Naive thymus-derived CD4-positive, alpha-beta T cell (primary cell): ENCODE data around the gene CHRNA4. TPM values are rescaled to one million over a fixed set of nuclear protein-coding genes. Genes with fewer than 3 reads are reported as not detected.

Source experiments
- ATAC-seq: fragments of 150-1000 bp; cut with Tn5 transposase; 2 replicates; pipeline ENCODE4 v1.10.0; 2021; ENCODE audit warnings: mild to moderate bottlenecking, moderate library complexity
- CTCF ChIA-PET: fragments of 350-600 bp; sonication (Branson Sonifier 250); formaldehyde crosslinking; loops from one replicate; lab custom pipeline; 2021; ENCODE audit warnings: antibody characterized with exemption; lab: Charles Lee
- POLR2A ChIA-PET: fragments of 350-600 bp; sonication (Branson Sonifier 250); formaldehyde crosslinking; loops from one replicate; lab custom pipeline; 2021; ENCODE audit warnings: antibody characterized with exemption, inconsistent platforms; lab: Charles Lee
- DNase-seq, 9 donors: peaks; one replicate each; pipeline versions ENCODE4 v3.0.0 to v3.0.0-alpha.2; 2020 to 2022; ENCODE audit warnings: mixed read lengths in 1 of 9
- H3K27ac ChIP-seq: one replicate; pipeline ENCODE4 v1.7.0; 2013; ENCODE audit warnings: mild to moderate bottlenecking, low read depth, low read length, moderate library complexity
- H3K27me3 ChIP-seq, 2 donors: one replicate each; pipeline ENCODE4 v1.7.0; 2013; ENCODE audit warnings: low read length in 2 of 2, mild to moderate bottlenecking in 2 of 2, moderate library complexity in 2 of 2; ENCODE audit not compliant: control insufficient read depth in 2 of 2, insufficient read depth in 2 of 2
- H3K36me3 ChIP-seq, 3 experiments: 1 replicate in 2 of 3; 2 replicates in 1 of 3; pipeline ENCODE4 v1.7.0; 2013; ENCODE audit warnings: low read length in 3 of 3, mild to moderate bottlenecking in 3 of 3, moderate library complexity in 1 of 3; ENCODE audit not compliant: insufficient read depth in 3 of 3, control insufficient read depth in 2 of 3
- H3K4me1 ChIP-seq, 2 donors: one replicate each; pipeline ENCODE4 v1.7.0; 2013; ENCODE audit warnings: low read length in 2 of 2, mild to moderate bottlenecking in 2 of 2, moderate library complexity in 1 of 2; ENCODE audit not compliant: control insufficient read depth in 2 of 2, insufficient read depth in 2 of 2
- H3K4me3 ChIP-seq: 2 replicates; pipeline ENCODE4 v1.7.0; 2013; ENCODE audit warnings: mild to moderate bottlenecking, low read length
- H3K9me3 ChIP-seq, 3 experiments: 1 replicate in 2 of 3; 2 replicates in 1 of 3; pipeline ENCODE4 v1.7.0; 2013; ENCODE audit warnings: low read length in 3 of 3; ENCODE audit not compliant: control insufficient read depth in 2 of 3
- H3K27ac Mint-ChIP-seq, 9 donors: one replicate each; pipeline ENCODE4 v1.8.0; 2020 to 2022; ENCODE audit warnings: mixed read lengths in 9 of 9, mild to moderate bottlenecking in 8 of 9, moderate library complexity in 5 of 9, inconsistent platforms in 2 of 9
- H3K27me3 Mint-ChIP-seq, 5 donors: one replicate each; pipeline ENCODE4 v1.8.0; 2021 to 2022; ENCODE audit warnings: mixed read lengths in 5 of 5, mild to moderate bottlenecking in 1 of 5
- H3K36me3 Mint-ChIP-seq, 5 donors: one replicate each; pipeline ENCODE4 v1.8.0; 2020 to 2022; ENCODE audit warnings: mixed read lengths in 5 of 5, mild to moderate bottlenecking in 3 of 5, inconsistent platforms in 1 of 5
- H3K4me1 Mint-ChIP-seq, 7 donors: one replicate each; pipeline ENCODE4 v1.8.0; 2020 to 2022; ENCODE audit warnings: mixed read lengths in 7 of 7, mild to moderate bottlenecking in 3 of 7, inconsistent platforms in 1 of 7
- H3K4me3 Mint-ChIP-seq, 10 donors: one replicate each; pipeline ENCODE4 v1.8.0; 2020 to 2022; ENCODE audit warnings: mild to moderate bottlenecking in 10 of 10, mixed read lengths in 10 of 10, moderate library complexity in 6 of 10, inconsistent platforms in 2 of 10
- H3K9me3 Mint-ChIP-seq, 11 donors: one replicate each; pipeline ENCODE4 v1.8.0; 2020 to 2022; ENCODE audit warnings: mixed read lengths in 11 of 11, mild to moderate bottlenecking in 4 of 11, inconsistent platforms in 1 of 11, moderate library complexity in 1 of 11
- intact Hi-C, 2 donors: fragments of 100-400 bp; cut with micrococcal nuclease; formaldehyde crosslinking; loops; one replicate each; pipeline ENCODE4 v1.15.1; 2023
- polyA plus RNA-seq, 2 donors: library from polyadenylated mRNA; unstranded; fragments of 300-500 nt; fragmentation: Illumina TruSeq; gene quantifications; one replicate each; pipeline ENCODE4 v1.2.3, GENCODE V29; 2021
- total RNA-seq, 6 experiments: library from RNA in 5 of 6; stranded (reverse) in 5 of 6; gene quantifications; 1 replicate in 5 of 6; 2 replicates in 1 of 6; pipeline ENCODE4 v1.2.3 and lab custom pipeline; 2021 to 2026

Gene CHRNA4
- total and polyA plus RNA-seq, 7 experiments from 2014 or later: not detected

DNA sequence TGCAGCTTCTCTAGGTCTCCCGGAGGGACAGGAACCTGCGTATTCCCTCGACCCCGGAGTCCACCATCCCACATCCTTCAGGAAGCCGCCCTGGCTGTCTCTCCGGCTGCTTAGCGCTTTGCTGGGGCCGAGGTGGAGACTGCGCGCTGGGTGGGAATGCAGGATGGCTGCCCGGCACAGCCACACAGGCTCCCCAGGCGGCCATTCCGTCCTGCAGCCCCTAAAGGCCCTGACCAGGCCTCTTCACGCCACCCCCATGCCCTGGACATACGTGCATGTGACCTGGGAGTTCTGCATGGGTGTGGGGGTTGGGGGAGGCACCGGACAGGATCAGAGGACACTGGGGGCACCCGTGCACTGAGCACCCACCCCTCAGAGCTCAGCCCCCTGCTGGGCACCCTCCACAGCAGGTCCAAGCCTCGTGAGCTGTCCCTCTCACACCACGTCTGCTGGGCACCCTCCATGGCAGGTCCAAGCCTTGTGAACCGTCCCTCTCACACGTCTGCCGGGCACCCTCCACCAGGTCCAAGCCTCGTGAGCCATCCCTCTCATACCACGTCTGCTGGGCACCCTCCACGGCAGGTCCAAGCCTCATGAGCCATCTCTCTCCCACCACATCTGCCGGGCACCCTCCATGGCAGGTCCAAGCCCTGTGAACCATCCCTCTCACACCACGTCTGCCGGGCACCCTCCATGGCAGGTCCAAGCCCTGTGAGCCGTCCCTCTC is 40.4 kb upstream of the CHRNA4 start:
- CTCF ChIA-PET: no interaction called here
- H3K27ac ChIP-seq: no peak overlapping the region
- H3K9me3 ChIP-seq: no peaks in the 10 kb centered on the region
- H3K36me3 Mint-ChIP-seq: no peaks in the 10 kb centered on the region
- no peak overlapping the region for H3K4me3 ChIP-seq
- H3K4me1 Mint-ChIP-seq: peaks cover 0 to 3% (median 0%) of the 10 kb centered on the region in 7 donors
- DNase-seq (no peak), ATAC-seq (no peak)
- H3K27me3 ChIP-seq: no peaks in the 10 kb centered on the region
- intact Hi-C loops: no loop called here
- H3K9me3 Mint-ChIP-seq: no peaks in the 10 kb centered on the region
- POLR2A ChIA-PET: no interaction called here
- no peak overlapping the region for H3K27ac Mint-ChIP-seq
- no peaks in the 10 kb centered on the region for H3K4me1 ChIP-seq
- no peak overlapping the region for H3K4me3 Mint-ChIP-seq
- no peaks in the 10 kb centered on the region for H3K36me3 ChIP-seq
- H3K27me3 Mint-ChIP-seq: peaks cover 0 to 4% (median 0%) of the 10 kb centered on the region in 5 donors

DNA sequence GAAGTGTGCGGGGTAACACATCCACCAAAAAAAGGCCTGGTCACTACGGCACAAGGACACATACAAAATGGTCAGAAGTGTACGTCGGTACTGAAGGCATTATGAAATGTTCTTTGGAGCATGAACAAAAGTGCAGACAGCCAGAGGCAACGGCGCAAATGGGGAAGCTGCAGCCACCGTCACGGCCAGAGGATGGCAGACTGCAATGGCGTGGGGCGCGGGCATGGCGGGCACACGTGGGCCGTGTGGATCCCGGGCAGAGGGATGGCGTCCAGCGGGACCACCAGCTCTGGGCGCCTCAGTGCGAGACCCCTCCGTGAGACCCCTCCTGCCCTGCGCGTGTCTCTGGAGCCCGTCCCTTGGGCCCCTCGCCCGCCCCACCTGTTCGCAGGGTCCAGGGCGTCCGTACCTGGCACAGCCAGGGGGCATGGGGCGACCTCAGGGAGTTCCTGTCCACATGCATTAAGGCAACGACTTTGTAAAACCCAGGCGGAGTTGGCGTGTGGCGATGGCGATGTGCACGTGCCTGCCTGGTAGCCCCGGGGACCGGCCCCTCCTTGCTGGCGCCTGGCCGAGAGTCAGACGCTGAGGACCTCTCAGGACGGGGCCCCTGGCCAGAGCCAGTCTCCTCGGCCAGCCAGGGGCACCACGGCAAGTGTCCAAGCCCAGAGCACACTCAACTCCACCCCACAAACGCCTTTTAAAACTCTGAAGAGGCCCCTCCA is 39.5 kb upstream of the CHRNA4 start:
- ChIA-PET POLR2A (no interaction called here), CTCF (no interaction called here)
- Mint-ChIP-seq H3K4me3 (no peak overlapping the region), H3K9me3 (no peaks in the 10 kb centered on the region), H3K27ac (no peak overlapping the region), H3K4me1 (peaks cover 0 to 3% (median 0%) of the 10 kb centered on the region in 7 donors), H3K27me3 (peaks cover 0 to 4% (median 0%) of the 10 kb centered on the region in 5 donors), H3K36me3 (no peaks in the 10 kb centered on the region)
- H3K27ac ChIP-seq: no peak overlapping the region
- intact Hi-C loops: no loop called here
- H3K4me3 ChIP-seq: no peak overlapping the region
- no peaks in the 10 kb centered on the region for H3K4me1 ChIP-seq
- H3K9me3 ChIP-seq: no peaks in the 10 kb centered on the region
- no peak for DNase-seq
- H3K36me3 ChIP-seq: no peaks in the 10 kb centered on the region
- ATAC-seq: no peak
- H3K27me3 ChIP-seq: no peaks in the 10 kb centered on the region

DNA sequence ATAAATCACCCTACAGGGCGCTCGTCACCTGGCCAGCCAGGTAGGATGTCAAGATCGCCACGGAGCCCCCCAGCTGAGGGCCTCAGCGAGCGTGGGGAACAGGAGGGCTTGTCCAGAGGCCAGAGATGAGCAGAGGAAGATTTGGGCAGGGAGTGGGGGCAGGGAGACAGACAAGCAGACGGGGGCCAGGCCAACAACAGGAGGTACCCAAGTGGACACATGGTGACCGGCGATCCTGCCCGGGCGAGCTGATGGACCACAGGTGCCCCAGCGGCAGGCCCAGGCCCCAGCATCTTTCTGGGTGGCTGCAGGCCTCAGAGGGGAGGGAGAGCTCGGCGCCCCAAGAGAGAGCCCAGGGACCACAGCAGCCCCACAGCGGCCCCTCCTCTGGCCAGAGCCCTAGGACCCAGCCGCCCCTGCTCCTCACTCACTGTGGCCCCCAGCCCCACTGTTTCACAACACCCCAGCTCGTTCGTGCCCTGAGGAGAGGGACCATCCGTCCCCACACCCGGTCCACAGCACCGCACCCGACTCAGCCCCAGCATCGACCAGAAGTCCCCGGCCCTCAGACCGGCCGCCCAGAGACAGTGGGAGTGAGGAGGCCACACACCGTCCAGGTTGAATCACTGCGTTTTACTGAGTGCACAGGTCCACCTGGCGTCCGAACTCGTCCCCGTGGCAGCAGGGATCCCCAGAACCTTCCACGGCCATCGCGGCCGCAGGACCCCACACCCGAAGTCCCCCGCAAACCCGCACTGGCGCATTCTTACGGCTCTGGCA is 38.6 kb upstream of the CHRNA4 start:
- Mint-ChIP-seq H3K9me3 (no peaks in the 10 kb centered on the region), H3K4me3 (no peak overlapping the region), H3K36me3 (no peaks in the 10 kb centered on the region), H3K27ac (no peak overlapping the region), H3K4me1 (no peaks in the 10 kb centered on the region), H3K27me3 (peaks cover 0 to 8% (median 0%) of the 10 kb centered on the region in 5 donors)
- Histone ChIP-seq H3K4me1 (no peaks in the 10 kb centered on the region), H3K36me3 (no peaks in the 10 kb centered on the region), H3K4me3 (no peak overlapping the region), H3K9me3 (no peaks in the 10 kb centered on the region), H3K27me3 (no peaks in the 10 kb centered on the region), H3K27ac (no peak overlapping the region)
- ATAC-seq (no peak), DNase-seq (no peak)
- intact Hi-C loops: no loop called here
- CTCF ChIA-PET: no interaction called here
- POLR2A ChIA-PET: no interaction called here

DNA sequence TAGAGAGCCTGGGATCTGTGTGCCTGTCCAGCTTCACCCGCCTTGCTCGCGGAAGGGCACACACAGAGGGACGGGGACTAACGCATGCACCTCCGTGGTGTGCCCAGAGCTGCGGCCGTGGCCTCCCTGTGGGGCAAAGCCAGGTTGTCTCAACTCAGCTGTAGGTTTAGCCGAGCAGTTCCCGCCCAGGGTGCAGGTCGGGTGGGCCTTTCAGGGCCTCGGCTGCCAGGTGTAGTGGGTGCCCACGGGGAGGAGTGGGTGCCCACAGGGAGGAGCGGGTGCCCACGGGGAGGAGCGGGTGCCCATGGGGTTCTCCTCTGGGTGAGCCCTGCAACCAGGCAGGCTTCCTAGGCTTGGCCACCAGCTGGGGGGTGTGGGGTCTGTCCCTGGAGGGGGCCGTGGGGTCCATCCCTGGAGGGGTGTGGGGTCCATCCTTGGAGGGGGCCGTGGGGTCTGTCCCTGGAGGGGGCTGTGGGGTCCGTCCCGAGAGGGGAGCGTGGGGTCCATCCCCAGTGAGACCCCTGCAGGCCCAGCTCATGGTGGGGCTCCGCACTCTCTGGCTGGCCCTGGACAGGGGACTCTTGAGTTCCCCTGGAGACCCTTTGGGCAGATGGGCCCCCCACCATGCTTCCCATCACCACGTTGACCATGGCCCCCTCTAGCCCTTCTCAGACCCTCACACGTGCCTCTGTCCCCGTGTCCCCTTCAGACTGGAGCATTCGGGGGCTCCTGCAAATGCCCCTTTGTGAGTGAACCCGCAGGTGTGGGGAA is 37.8 kb upstream of the CHRNA4 start:
- ChIA-PET POLR2A (no interaction called here), CTCF (interaction anchor here (0.6 kb wide), 1 partner anchor 52 kb away, joined by 5 read pairs; no protein-coding TSS in a partner anchor)
- H3K27me3 Mint-ChIP-seq: peaks cover 0 to 17% (median 0%) of the 10 kb centered on the region in 5 donors
- Histone ChIP-seq H3K9me3 (no peaks in the 10 kb centered on the region), H3K27ac (no peak overlapping the region), H3K4me1 (no peaks in the 10 kb centered on the region), H3K4me3 (no peak overlapping the region), H3K27me3 (no peaks in the 10 kb centered on the region), H3K36me3 (no peaks in the 10 kb centered on the region)
- no peaks in the 10 kb centered on the region for H3K4me1 Mint-ChIP-seq
- H3K36me3 Mint-ChIP-seq: no peaks in the 10 kb centered on the region
- DNase-seq: no peak
- no peak overlapping the region for H3K27ac Mint-ChIP-seq
- intact Hi-C loops: no loop called here
- no peaks in the 10 kb centered on the region for H3K9me3 Mint-ChIP-seq
- H3K4me3 Mint-ChIP-seq: no peak overlapping the region
- no peak for ATAC-seq

DNA sequence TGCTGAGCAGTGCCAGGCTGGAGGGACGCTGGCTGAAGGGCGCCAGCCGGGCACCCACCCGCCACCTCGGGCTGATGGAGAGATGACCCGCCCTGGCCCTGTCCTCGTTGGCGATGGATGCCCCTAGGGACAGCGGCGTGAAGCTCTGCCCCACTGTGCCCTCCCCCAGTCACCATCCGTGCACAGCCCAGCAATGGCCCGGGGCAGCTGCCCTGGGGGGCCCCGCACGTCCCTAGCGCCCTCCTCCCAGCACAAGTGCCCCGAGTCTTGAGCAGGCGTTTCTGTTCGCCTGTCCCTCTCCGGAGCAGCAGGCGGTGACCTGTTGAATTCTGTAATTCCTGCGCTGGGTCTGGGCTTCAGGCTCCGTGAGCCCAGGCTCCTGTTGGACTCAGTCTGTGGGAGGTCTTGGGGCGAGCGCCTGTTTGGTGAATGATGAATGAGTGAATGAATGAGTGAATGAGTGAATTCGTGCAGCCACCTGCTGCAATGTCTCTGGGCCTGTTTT is 36.8 kb upstream of the CHRNA4 start:
- intact Hi-C loops: no loop called here
- no peaks in the 10 kb centered on the region for H3K36me3 ChIP-seq
- no peaks in the 10 kb centered on the region for H3K4me1 ChIP-seq
- H3K27ac ChIP-seq: no peak overlapping the region
- Mint-ChIP-seq H3K36me3 (no peaks in the 10 kb centered on the region), H3K4me1 (no peaks in the 10 kb centered on the region), H3K27me3 (peaks cover 0 to 22% (median 0%) of the 10 kb centered on the region in 5 donors), H3K27ac (no peak overlapping the region), H3K9me3 (no peaks in the 10 kb centered on the region), H3K4me3 (no peak overlapping the region)
- ATAC-seq (no peak), DNase-seq (no peak)
- no peaks in the 10 kb centered on the region for H3K9me3 ChIP-seq
- POLR2A ChIA-PET: no interaction called here
- no peak overlapping the region for H3K4me3 ChIP-seq
- H3K27me3 ChIP-seq: no peaks in the 10 kb centered on the region
- CTCF ChIA-PET: no interaction called here

DNA sequence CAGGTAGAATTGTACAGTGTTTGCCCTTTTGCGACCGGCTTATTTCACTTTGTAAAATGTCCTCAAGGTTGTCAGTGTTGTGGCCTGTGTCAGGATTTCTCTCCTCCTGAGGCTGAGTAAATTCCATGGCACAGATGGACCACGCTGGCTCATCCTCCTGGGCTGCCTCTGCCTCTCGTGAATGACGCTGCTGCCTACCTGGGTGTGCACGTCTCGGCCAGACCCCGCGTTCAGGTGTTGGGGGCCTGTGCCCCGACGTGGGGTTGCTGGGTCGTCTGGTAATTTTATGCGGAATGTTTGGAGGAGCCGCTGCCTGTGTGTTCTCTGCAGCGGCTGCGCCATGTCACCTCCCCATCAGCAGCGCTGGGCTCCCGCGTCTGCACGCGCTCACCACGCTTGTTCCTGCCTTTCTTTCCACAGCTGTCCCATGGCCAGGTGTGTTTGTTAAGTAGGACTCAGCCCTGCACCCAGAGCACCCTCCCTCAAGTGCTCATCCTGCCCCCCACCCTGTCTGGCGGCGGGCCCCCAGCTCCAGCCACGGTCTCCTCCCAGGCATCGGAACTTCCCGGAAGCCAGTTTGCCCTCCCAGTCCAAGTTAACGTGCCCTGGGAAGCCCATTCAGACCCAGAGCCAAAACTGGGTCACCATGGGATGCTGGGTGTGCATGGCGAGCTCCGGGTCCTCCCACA is 36.1 kb upstream of the CHRNA4 start:
- Histone ChIP-seq H3K27me3 (no peaks in the 10 kb centered on the region), H3K9me3 (no peaks in the 10 kb centered on the region), H3K4me1 (no peaks in the 10 kb centered on the region), H3K4me3 (no peak overlapping the region), H3K27ac (no peak overlapping the region), H3K36me3 (no peaks in the 10 kb centered on the region)
- no peaks in the 10 kb centered on the region for H3K9me3 Mint-ChIP-seq
- H3K4me3 Mint-ChIP-seq: no peak overlapping the region
- peaks cover 0 to 22% (median 0%) of the 10 kb centered on the region in 5 donors for H3K27me3 Mint-ChIP-seq
- no peaks in the 10 kb centered on the region for H3K4me1 Mint-ChIP-seq
- CTCF ChIA-PET: no interaction called here
- POLR2A ChIA-PET: no interaction called here
- ATAC-seq: no peak
- intact Hi-C loops: no loop called here
- H3K36me3 Mint-ChIP-seq: no peaks in the 10 kb centered on the region
- H3K27ac Mint-ChIP-seq: no peak overlapping the region
- DNase-seq: no peak
